DMS 273 (cell line): ENCODE measurements around the gene ATP6V1G2.

Source experiments
- DNase-seq: peaks from one replicate; lab custom pipeline; 2025; ENCODE audit not compliant: unreplicated experiment; lab: John Stamatoyannopoulos, UW

The ATP6V1G2 gene

DNA sequence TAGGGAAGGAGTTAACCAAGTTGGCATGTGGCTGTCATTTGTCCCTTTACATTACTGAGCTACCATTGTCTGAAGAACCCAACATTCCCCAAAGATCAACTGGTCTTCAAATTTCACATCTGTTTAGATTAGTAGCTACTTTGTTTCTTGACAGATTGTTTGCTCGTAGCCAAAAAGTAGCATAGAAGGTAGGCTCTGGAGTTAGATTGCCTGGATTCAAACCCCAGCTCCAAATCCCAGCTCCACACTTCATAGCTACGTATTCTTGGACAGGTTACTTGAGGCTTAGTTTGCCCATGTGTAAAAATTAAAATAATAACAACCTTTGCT, 2.1 kb upstream of the ATP6V1G2 start:
- DNase-seq, result no peak

DNA sequence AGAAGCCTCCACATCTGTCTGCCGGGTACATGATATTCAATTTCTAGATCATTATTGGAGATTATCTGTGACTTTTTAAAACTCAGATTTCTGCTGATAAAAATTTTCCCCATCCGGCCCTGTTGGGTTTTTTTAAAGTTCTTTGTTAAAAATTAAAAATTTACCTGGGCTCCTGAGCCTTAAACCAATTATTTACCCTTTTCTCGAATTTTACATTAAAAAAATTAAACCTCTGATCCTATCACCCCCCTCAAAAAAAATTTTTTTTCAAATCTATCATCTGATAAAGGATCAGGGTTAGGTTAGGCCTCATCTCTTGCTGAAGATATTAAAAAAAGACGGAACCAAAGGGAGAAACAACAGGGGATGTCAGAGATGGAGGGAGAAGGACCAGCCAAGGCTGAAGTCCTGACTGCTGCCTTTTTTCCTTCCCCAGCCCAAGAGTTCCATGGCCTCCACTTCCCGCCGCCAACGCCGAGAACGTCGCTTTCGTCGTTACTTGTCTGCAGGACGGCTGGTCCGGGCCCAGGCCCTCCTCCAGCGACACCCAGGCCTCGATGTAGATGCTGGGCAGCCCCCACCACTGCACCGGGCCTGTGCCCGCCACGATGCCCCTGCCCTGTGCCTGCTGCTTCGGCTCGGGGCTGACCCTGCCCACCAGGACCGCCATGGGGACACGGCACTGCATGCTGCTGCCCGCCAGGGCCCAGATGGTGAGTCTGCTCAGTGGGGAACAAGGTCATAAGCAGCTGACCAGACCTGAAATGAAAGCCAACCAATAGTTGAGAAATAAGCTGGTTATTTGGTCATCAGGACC, 1.5 kb upstream of the ATP6V1G2 start:
- no peak for DNase-seq

GRCh38 chr6:31546958-31547726, 734 bp upstream of the ATP6V1G2 start, which contains the start of gene NFKBIL1:
NFKBIL1 (plus strand) TSS chr6:31547608; CDS start chr6:31547695, 87 bp downstream.
- DNase-seq, result peak; percentile 99

DNA sequence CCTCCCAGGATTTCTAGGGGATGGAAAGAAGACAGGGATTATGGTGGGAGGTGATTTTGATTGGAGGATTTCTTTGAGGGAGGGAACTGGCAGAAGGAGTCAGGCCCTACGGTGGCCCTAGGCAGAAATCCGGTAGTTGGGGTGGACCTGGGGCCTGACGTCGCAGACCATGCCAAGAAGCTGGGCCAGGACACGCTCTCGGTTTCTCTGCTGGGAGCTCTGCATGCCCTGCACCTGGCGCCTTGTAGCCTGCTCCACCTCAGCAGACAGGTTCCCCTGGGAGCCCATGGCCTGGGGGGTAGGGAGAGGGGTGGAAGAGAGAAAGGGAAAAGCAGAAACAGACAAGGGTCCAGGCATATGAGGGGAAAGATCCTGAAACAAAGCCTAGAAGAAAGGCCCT, 1.1 kb downstream of the ATP6V1G2 start:
- DNase-seq, result no peak

- DNase-seq, result no peak
Measured at GRCh38 chr6:31544676-31545075, 1.7 kb downstream of the ATP6V1G2 start.

- no peak for DNase-seq
Measured at GRCh38 chr6:31543639-31544038, 2.8 kb downstream of the ATP6V1G2 start.

DNA sequence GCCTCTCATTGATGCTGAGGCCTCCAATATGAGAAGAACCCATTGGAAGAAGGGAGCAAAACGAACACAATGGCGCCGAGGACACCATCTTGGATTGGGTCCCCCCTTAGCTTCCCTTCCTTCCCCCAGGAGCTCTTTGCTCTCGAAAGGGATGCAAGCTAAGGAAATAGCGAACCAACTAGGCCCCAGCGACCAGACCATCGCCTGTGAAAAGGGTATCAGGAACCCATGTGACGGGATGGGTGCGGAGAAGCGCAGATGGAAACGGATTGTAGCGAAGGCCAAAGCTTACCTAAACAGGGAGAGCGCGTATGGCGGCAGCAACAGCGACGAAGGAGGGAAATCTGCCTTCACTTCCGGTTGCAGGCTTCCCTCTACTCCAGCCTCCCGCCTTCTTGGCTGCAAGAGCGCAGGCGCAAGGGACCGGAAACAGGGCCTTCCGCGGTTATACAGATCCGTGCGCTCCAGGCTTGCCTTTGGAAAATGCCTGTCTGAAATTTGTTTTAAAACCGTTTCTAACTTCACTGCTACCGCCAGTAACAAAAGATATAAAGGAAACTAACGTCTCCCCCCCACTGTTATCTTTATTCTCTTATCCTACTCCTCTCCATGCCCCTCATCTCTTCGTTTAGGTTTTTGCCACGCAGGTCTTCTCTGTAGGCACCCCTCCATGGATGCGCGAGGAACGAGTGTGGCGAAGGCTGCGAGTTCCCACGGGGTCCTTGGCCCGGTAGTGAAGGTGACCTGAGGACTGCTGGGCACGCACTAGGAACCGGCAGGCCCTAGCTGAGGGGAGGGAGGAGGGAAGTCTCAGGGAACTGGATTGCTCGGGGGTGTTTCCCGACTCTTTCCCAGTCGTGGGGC, 4.5 kb downstream of the ATP6V1G2 start, which contains the start of gene DDX39B:
Gene DDX39B, minus strand, starts transcription at position 346 of the 864 bp plus-strand sequence. CDS start 1,471 bp downstream, outside the sequence.
- DNase-seq, result peak; percentile 99

GRCh38 chr6:31541059-31541657, 5.2 kb downstream of the ATP6V1G2 start:
- peak; percentile 70 for DNase-seq

DNA sequence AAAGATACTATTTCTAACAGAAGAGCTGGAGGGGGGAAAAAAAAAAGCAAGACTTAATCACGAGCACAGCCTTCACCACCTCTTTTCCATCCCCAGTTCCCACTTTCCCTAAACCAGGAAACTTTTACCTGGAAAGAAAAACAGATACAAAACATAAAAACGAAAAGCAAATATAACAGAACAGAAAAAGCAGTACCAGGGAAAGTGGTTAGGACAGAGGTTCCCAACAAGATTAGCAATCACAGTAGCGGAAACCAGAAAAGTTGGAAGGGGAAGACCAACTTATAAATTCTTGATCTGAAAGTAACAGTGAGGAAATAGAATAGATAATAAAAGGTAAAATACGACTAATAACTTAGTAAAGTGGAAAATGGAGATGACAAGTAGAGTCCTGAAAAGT, 5.8 kb downstream of the ATP6V1G2 start:
- DNase-seq, result no peak

DNA sequence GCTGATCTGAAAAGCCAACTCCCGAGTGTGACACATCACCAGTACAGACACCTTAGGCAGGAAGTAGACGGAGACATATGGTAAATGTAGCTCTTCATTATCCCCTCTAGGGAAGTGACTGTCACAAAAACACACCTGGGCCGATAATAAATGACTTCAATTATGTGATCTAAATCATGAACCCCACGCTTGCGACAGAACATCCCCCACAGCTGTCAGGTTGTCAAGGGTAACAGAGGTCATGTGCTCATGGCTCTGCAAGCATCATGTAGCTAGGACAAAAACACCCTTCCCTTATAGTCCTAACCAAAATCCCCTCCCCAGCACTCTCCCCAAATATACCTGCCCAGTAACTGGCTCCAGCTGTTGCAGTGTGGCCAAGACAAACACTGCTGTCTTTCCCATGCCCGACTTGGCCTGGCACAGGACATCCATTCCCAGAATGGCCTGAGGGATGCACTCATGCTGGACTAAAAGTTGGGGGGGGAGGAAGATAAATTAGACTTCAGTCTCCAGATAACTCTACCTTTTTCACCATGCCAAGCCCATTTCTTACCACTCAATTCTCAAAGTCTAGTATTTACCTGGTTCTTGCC, 7.5 kb downstream of the ATP6V1G2 start:
- no peak for DNase-seq

DNA sequence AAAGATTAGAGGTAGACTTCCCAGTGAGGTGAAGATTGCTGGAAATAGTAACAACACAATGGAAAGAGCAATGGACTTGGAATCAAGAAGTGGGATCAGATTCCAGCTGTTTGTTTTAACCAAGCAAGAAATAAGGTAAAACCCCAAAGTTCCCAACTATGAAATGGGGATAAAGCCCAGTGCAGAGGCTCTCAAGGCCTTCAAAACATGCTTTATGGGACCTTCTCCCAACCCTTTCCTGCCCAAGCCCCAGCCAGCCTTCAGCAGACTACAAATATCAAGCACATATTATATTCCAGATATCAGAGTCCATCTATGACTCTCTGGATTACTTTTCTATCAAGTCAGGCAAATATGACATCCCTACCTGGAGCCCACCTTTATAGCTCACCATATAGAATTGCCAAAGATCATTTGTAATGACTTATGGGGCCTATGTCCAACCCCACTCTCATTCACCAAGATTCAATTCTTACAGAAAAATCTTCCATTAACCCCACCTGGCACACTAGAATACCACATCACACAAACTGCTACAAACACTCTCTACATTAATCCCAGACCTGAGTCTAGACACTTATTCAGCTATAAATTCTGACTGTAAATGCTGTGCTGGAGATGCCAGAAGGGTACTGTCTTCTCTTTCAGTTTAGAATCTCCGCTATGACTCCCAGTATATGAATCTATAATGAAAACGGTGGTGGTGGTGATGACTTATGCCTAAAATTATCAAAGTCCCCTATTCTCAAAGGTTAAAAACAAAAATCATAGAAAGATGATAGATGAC, 10.7 kb downstream of the ATP6V1G2 start:
- DNase-seq, result no peak

- no peak for DNase-seq
Measured at GRCh38 chr6:31534521-31535040, 11.8 kb downstream of the ATP6V1G2 start.

DNA sequence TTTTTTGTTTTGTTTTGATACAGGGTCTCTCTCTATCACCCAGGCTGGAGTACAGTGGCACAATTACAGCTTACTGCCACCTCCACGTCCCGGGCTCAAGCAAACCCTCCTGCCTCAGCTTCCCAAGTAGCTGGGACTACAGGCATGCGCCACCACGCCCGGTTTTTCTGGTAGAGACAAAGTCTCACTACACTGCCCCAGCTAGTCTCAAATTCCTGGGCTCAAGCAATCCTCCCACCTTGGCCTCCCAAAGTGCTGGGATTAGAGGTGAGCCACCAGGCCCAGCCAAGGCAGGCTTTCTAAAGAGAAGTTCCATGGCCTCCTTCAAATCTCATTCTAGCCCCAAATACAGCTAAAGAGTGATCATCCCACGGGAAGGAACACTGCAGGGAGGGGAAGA, 12.4 kb downstream of the ATP6V1G2 start:
- no peak for DNase-seq

DNA sequence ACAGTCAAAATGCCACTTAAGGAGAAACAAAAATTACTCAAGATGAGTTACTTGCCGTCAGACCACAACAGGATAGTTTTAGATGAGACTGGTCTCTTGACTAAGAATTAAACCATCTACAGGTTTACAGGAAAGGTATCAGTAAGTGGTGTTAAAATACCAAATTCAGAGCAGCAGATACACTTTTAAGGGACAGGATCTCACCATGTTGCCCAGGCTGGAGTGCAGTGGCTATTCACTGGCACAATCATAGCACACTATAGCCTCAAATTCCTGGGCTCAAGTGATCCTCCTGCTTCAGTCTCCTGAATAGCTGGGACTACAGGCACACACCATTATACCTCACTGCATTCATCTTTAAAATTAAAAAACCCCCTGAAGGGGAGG, 13.0 kb downstream of the ATP6V1G2 start:
- DNase-seq, result no peak

- DNase-seq, result no peak
Measured at GRCh38 chr6:31532644-31533454, 13.6 kb downstream of the ATP6V1G2 start.

GRCh38 chr6:31531771-31532643, 14.4 kb downstream of the ATP6V1G2 start:
- DNase-seq, result no peak

DNA sequence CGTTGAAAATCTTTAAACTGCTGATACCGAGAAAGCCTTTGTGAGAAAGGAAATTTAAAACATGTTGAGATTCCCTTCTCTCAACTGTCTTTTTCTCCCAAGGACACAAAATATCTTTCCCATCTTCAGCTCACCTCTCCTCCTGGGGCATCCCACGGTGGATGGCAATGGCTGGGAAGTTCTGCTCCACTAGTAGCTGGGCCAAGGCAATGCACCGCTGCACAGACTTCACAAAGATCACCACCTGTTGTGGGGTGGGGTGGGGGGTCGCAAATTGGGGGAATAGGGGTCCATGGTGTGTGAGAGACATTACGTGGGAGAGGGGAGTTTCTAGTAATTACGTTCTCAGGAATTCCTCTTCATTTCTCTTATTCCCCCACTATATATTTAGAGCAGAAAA, 15.2 kb downstream of the ATP6V1G2 start:
- DNase-seq, result no peak

- no peak for DNase-seq
Measured at GRCh38 chr6:31530659-31531058, 15.7 kb downstream of the ATP6V1G2 start.
